Posterior cingulate gyrus (tissue), 11 donors: Measurements from ENCODE around the gene KAZN.

Source experiments
- DNase-seq, 10 donors: peaks; one replicate each; pipeline versions ENCODE4 v3.0.0 to v3.0.0-alpha.2; 2020 to 2021; ENCODE audit warnings: mixed read lengths in 3 of 10
- intact Hi-C: fragments of 100-400 bp; cut with DNase I; formaldehyde crosslinking; loops from one replicate; pipeline ENCODE4 v1.15.1; 2023

KAZN gene

GRCh38 chr1:14869187-14869586, 270.7 kb downstream of the KAZN start:
- intact Hi-C loops = no loop called here

DNA sequence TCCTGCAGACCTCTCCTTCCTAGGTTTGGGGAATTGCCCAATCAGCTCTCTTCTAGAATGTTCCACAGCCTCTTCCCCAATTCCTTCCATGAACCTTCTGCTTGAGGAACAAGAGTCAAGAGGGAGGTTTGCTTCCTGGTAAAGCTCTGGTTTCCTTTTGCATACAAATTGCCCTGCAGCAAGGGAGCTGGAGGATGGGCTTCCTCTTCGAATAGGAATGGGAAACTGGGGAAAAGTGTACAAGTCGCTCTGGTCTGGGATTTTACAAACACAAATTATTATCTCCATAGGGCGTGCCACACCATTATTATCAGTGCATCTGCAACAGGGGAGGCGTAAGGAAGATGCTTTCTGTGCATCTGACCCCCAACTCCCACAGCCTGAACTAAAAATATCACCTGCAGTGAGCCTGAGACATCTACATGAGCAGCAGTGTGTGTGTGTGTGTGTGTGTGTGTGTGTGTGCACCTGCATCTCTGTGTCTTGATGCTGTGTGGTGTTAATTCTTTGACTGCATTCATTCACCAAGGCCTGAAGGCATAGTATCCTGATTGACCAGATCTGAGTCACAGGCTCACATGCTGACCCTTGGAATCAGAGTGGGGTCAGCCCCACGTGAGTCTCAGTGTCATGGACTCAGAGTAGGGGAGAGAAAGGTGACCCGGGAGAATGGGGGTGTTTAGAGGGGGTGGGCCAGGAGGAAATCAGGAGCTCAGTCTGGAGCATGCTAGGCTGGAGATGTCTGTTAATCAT, 272.9 kb downstream of the KAZN start:
- DNase-seq = no peak
- intact Hi-C loops = no loop called here

More at GRCh38 chr1:14869187-14869586, 270.7 kb downstream of the KAZN start:
- no peak for DNase-seq

GRCh38 chr1:14872762-14873161, 274.3 kb downstream of the KAZN start:
- intact Hi-C loops = no loop called here
- no peak for DNase-seq

GRCh38 chr1:14873677-14874076, 275.2 kb downstream of the KAZN start:
- intact Hi-C loops = no loop called here
- DNase-seq = no peak

GRCh38 chr1:14875524-14876509, 277.3 kb downstream of the KAZN start:
- DNase-seq = no peak
- intact Hi-C loops = no loop called here

- no peak for DNase-seq
- intact Hi-C loops = no loop called here
These were observed 278.3 kb downstream of the KAZN start for GRCh38 chr1:14876747-14877146.

GRCh38 chr1:14877224-14877623, 278.7 kb downstream of the KAZN start:
- intact Hi-C loops = no loop called here
- DNase-seq = no peak

DNA sequence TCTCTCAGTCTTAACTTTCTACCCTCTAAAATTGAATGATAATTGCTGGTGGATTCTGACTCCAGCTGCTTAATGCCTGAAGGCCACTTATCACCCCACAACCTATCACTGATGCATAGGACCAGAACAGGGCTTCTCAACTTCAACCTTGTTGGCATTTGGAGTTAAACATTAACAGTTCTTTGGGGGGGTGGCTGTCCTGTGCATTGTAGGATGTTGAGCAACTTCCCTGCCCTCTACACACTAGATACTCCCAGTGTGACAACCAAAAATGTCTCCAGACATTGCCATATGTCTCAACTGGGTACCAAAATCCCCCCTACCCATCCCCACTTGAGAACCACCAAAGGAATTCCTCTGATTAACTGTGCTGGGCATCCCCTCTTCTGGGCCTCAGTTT, 279.6 kb downstream of the KAZN start:
- intact Hi-C loops = no loop called here

GRCh38 chr1:14878951-14879350, 280.5 kb downstream of the KAZN start:
- DNase-seq = no peak
- intact Hi-C loops = no loop called here

More for the DNA sequence above, 279.6 kb downstream of the KAZN start:
- DNase-seq = no peak

DNA sequence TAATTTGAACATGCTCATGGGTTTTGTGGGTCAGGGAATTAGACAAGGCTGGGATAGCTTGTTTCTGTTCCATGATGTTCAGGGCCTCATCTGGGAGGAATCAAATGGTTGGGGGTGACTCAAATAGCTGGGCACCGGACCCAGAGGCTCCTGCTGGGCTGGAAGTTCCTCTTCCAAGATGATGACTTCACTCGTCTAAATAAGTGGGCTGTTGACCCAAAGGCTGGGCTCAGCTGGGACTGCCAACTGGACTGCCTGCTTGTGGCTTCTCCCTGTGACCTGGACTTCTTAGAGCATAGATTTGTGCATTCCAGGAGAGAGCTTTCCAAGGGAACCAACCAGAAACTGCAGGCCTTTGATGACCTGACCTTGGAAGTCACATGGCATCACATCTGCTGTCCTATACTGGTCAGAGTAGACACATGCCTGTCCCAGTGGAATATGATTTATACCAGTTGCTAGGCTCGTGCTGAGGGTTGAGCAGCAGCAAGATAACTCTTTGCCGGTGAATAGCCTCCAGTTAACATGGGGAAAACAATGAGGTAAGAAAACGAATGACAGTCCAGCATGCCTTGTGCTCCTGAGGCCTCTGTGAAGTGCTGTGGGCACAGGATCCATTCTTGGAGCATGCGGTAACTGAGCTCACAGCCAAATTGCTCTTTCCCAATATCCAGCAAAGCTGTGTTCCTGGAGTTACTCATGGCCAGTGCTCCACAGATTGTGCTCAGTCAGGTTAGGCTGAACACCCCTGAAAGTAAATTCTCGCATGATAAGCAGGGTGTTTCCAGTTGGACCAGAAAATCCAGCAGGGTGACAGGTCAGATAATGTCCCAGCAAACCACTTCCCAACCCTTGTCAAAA, 282.2 kb downstream of the KAZN start:
- peak in 1 of 10 donors; percentile 13 for DNase-seq
- intact Hi-C loops = no loop called here

- intact Hi-C loops = no loop called here
These were observed 283.5 kb downstream of the KAZN start for GRCh38 chr1:14881775-14882672.

GRCh38 chr1:14884614-14885175, 286.2 kb downstream of the KAZN start:
- intact Hi-C loops = no loop called here
- DNase-seq = no peak

More at GRCh38 chr1:14881775-14882672, 283.5 kb downstream of the KAZN start:
- DNase-seq = no peak

DNA sequence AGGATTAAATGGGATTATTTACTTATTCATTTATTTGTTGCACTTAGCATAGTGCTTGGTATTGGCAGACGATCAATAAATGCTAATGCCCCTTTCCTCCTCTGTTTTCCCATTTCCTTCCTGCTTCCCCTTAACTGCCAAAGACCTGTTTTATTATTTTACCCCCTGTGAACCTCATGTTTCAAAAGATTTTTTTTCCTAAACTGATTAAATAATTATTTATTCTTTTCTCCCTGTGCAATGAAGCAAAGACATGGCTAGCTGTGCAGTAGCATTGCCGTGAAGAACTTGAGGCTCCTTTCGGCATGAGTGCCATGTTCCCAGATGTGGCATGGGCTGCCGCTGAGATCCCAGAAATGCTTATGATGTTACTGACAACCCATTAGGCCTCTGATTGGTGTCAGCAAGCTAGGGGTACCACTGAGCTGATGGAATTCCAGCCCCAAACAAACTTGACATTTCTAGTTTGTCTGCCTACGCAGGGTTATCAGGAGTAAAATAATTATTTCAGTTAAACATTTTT, 288.6 kb downstream of the KAZN start:
- intact Hi-C loops = no loop called here
- no peak for DNase-seq

GRCh38 chr1:14887764-14888350, 289.4 kb downstream of the KAZN start:
- intact Hi-C loops = no loop called here
- peak in 1 of 10 donors; percentile 77 for DNase-seq

GRCh38 chr1:14888374-14888773, 289.9 kb downstream of the KAZN start:
- intact Hi-C loops = no loop called here
- DNase-seq = peak in 1 of 10 donors; percentile 17

- intact Hi-C loops = no loop called here
These were observed 291.4 kb downstream of the KAZN start for GRCh38 chr1:14889825-14890440.

GRCh38 chr1:14891991-14892390, 293.5 kb downstream of the KAZN start:
- intact Hi-C loops = no loop called here
- DNase-seq = no peak

More at GRCh38 chr1:14889825-14890440, 291.4 kb downstream of the KAZN start:
- DNase-seq = peak in 1 of 10 donors; percentile 40
